HG03196 (cell line): ENCODE data around the gene TERT.
"Not testable (repeated sequence)": the region's sequence is repeated elsewhere in the genome, so short reads cannot be mapped to it uniquely, and the experiment has no call there.

ENCODE experiments used
- ATAC-seq: cut with Tn5 transposase; IDR thresholded peaks from one replicate; pipeline ENCODE4 v1.9.1; 2021; ENCODE audit not compliant: unreplicated experiment

The TERT gene

DNA sequence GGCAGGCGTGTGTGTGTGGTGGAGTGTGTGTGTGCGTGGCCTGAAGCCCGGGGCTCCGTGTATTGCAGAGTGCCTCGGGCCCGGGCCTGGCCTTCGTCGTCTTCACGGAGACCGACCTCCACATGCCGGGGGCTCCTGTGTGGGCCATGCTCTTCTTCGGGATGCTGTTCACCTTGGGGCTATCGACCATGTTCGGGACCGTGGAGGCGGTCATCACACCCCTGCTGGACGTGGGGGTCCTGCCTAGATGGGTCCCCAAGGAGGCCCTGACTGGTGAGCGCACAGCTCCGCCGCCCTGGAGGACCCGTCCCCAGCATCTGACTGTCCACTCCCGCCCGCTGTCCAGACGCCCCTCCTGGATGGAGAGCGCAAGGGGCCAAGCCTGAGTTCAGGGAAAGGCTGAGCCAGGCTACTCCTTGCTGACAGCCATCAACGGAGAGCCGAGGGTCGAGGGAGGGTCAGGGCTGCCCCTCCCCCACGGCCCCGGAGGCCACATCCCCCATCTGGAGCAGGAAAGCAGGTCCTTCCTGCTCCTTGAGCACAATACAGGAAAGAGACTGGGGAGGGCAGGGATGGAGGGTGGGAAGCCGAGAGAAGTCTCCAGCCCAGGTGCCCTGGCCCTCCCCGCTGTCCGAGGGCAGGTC lies 51.3 kb downstream of the TERT start:
- ATAC-seq: no peak

DNA sequence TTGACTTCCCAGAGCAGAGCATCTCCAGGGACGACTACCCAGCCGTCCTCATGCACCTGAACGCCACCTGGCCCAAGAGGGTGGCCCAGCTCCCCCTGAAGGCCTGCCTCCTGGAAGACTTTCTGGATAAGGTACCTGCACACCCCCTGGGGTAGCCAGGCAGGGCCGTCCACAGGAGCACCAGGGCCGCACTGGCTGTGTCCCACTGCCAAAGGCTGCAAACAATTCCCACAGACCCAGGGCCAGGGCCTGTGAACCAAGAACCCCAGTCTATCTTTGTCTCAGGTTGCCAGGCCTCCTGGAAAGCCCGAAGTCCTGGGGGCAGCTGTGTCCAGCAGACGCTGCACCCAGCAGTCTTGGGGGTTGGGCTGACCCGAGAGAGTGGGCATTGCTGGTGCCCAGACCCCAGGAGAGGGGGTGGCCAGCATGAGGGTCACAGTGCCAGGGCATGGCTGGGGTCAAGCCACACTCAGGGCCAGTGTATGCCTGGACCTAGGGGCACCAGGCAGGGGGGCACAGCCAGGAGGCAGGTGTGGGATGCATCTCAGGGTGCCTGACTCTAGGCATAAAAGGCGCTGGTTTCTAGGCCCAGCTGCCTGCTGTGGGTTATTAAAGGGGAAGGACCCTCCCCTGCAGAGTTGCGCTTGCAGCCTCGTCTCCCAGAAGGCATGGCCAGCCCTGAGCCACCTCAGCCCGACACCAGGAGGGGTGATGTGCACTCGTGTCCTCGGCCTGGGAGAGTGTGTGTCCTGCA lies 52.0 kb downstream of the TERT start:
- ATAC-seq: no peak

DNA sequence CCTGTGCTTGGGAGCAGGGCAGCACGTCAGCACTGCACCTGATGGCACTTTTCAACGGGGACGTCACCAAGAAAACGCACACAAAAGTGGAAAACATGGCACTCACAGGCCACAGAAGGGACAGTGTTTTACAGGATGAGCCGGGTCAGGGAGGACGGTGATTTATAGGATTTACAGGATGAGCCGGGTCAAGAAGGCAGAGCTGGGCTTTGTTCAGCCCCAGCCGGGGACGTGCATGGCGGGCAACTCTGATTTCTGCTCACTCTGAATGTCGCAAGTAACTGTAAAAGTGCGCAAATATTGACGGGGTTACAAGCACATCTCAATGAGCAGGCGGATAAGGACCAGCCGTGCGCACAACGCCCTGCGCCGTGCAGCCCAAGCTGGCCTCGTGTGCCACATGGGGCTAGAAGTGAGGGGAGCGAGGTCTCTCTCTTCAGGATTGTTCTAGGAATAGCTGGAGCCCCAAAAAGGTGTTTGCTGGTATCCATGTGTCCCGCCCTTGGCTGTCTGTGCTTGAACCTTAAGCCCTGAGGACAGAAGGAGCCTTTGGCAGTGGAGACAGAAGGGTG lies 53.3 kb downstream of the TERT start:
- no peak for ATAC-seq

DNA sequence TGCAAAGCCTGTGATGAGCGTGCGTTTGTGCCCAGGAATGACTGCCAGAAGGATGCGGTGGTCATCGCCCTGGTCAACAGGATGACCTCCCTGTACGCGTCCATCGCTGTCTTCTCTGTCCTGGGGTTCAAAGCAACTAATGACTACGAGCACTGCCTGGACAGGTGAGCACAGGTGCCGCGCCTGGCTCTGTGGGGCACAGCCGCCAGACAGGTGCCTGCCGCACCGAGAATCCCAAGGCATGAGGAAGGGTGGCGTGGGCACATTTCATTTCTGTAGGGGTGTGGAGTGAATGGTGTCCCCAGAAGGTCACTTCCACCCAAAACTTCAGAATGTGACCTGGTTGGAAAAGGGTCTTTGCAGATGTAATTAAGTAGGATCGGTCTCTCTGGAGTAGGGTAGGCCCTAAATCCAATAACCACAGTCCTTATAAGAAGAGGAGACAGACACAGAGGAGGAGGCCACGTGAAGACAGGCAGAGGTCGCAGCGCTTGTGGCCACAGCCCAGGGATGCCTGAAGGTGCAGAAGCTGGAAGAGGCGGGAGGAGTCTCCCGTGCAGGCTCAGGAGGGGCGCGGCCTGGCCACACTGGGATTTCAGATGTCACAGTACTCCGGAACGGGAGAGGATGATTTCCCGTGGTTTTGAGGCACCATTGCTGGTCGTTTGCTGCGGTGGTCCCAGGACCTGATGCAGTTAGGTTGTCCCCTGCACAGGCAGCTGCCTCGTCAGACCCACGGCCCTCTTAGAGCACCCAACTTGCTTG lies 54.2 kb downstream of the TERT start:
- no peak for ATAC-seq

DNA sequence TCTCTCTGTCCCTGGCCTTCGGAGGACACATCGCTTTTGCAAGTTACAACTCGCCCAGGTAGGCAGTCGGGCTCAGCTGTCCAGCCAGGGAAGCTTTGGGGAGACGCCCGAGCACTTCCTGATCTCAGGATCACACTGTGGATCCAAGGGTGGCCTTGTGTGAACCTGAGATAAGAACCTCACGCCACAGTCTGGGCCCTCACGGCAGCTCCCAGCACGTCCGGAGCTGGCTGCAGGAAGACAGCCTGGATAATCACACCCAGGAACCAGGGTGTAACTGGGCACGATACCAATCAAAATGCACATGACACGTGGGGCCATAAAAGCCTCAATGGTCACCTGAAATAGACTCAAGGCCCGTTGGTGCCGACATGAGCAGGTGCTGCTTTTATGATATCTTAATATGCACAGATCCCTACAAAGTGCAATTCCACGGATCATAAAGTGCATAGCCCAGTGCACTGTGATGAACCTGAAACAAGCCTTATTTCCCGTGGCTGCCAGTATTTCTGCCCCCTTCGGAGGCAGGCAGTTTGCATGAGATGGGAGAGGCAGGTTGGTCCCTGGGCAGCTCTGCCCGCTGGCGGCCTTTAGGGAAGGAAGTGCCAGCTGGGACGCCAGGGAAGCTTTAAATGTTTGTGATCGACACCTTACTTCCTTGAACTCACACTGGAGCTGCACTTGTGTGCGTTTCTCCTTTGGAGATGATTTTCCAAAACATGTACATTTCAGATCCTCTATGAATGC lies 55.2 kb downstream of the TERT start:
- no peak for ATAC-seq

DNA sequence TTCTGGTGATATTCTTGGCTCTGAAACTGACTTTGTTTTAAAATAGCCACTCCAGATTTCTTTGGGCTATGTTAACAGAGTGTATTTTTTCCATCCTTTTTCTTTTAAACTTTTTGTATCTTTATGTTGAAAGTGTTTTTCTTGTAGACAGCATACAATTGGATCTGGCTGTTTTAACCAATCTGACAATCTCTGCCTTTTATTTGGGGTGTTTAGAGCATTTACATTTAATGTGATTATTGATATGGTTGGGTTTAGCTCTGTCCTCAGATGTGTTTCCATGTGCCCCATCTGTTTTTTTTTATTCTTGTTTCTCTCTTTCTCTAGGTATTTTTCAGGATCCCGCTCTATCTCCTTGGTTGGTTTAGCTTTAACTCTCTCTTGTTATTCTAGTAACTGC lies 59.0 kb downstream of the TERT start:
- ATAC-seq: no peak

DNA sequence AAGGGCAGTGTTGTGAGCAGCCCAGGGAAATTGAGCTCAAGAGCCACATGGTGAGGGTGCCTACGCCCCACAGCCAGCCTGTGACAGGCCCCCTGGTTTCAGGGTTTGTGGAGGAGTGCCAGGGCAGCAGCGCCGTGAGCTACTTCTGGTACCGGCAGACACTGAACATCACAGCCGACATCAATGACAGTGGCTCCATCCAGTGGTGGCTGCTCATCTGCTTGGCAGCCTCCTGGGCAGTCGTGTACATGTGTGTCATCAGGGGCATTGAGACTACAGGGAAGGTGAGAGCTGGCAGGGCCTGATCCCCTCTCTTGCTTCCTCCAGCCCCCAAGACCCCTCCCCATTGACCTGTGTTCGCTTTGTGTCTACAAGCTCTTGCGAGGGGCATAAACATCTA lies 59.5 kb downstream of the TERT start:
- no peak for ATAC-seq

DNA sequence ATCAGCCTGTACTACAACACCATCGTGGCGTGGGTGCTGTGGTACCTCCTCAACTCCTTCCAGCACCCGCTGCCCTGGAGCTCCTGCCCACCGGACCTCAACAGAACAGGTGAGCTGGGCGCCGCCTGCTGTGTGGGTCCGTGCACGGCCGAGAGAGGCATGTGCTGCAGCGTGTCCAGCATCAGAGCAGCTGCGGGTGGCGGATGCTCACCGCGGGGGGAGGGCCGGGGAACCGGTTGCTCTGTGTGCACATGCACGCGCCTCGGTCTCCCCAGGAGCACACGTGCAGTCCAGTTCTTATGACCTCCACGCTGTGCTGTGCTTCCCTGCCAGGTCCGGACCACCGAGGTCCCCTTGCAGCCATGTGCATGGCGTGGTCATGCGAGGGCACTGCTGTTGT lies 62.1 kb downstream of the TERT start:
- ATAC-seq: no peak

DNA sequence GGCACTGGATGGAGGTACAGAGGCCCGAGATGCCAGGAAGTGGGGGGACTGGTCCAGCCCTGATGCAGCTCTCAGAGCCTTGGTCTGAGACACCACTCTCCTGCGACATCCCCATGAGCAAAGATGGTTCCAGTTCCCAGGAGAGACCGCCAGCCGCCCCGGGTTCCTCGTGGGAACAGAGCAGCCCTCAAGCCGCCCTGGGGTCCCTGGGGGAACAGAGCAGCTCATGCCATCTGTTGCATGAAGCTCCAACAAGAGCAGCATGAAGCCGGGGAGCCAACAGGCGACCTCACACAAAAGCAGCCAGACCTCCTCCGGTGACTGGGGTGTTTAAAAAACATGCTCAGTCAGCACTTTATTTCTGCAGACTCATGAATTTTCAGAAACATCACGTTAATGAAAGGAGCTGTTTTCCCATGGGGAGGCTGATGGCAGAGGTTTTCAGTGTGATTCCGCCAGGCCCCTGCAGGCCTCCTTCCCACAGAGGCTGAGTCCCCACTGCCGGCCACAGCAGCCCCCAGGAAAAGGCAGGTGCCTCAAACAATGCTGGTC lies 63.4 kb downstream of the TERT start:
- no peak for ATAC-seq

DNA sequence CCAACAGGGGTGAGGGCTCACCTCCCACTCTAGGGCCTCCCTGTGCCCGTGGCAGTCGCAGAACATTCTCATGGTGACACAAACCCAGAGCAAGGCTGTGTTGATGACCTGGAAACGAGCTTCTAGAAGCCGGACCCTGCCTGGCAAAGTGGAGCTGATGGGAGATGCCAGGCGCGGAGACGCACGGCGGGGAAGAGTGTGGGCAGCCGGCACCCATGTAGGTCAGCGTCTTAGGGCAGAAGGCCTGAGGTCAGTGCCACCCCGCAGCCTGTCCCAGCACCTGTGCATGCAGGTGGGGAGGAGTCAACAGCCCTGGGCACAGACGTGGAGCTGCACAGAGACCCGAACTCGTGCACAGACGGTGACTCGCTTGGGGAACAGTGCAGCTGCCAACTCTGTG lies 64.3 kb downstream of the TERT start:
- ATAC-seq: no peak

DNA sequence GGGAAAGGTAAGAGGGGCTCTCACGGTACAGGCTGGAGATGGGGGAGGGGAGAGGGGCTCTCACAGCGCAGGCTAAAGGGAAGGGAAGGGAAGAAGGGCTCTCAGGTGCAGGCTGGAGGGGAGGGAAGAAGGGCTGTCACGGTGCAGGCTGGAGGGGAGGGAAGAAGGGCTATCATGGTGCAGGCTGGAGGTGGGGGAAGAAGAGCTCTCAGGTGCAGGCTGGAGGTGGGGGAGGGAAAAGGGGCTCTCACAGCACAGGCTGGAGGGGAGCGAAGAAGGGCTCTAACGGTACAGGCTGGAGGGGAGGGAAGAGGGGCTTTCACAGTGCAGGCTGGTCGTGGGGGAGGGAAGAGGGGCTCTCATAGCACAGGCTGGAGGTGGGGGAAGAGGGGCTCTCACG lies 65.0 kb downstream of the TERT start:
- ATAC-seq: no peak

DNA sequence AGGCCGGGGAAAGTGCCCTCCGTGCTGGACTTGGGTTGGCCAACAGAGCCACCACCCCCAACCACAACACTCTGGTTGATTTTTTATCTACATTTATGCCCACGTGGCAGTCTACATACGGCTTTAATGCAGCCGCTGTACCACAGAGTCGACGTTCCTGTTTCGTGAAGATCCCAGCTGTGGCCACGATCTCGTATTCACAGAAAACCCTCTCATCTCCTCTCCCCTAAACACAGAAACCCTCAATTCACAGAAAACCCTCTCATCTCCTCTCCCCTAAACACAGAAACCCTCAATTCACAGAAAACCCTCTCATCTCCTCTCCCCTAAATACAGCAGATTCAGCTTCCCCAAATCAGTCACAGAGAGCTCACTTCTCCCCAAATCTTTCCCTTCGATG lies 65.8 kb downstream of the TERT start:
- ATAC-seq: not testable (repeated sequence)

DNA sequence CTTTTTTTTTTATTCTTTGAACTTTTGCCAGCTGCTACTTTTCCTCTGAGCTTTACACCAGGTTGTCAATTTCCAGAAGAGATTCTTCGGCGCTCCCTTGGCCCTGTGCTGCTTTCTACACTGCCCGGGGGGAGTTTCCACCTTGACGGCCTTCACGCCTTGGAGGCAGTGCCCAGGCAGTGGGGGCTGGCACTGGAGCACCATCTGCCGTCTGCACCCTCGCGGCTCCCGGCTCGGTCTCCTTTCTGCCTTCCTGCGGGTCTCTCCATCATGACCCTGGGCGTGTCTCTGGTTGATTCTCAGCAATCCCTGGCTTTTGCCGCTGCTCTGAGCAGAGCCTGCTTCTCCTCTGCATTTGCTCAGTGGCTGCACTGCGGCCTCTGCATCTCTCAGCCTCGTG lies 66.7 kb downstream of the TERT start:
- ATAC-seq: no peak

DNA sequence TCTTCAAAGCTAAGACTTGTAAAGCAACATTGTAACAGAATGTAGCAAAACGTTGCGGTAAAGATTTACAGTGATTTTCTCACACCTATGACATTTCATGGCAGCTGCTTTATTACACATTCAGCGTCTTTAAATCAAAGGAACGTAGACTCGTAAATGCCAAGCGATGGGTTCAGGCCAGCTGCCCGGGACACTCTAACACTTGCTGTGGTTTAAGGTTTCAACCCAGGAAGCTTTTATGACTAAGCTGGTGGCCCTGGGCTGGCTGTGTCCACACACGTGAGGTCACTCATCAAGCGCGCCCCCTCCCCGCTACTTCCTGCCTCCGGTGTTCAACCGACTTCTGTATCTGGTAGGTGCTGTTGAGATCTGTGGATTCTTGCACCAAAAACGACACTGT lies 67.2 kb downstream of the TERT start:
- no peak for ATAC-seq

DNA sequence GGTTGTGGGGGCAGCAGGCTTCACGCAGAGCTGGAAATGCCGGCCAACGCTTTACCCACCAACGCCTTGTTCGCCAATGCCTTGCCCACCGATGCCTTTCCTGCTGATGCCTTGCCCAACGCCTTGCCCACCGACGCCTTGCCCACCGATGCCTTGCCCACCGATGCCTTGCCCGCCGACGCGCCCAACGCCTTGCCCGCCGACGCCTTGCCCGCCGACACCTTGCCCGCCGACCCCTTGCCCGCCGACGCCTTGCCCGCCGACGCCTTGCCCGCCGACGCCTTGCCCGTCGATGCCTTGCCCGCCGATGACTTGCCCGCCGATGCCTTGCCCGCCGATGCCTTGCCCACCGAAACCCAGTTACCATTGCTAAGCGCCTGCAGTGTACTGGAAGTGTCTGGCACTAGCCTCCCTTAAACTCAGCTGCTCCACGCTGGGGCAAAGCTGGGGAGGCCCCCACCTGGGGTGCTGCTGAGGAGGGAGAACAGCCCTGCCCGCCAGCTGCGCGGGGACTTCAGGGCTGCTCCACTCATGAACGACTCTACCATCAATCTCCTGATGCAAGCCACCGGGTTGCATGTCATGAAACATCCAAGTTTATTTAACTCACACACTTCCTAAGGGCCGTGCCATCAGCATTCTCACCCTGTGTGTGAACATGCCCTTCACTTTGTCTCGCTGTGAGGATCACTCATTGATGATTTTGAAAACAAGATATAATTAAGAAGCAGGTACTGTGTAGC lies 67.9 kb downstream of the TERT start:
- no peak for ATAC-seq

DNA sequence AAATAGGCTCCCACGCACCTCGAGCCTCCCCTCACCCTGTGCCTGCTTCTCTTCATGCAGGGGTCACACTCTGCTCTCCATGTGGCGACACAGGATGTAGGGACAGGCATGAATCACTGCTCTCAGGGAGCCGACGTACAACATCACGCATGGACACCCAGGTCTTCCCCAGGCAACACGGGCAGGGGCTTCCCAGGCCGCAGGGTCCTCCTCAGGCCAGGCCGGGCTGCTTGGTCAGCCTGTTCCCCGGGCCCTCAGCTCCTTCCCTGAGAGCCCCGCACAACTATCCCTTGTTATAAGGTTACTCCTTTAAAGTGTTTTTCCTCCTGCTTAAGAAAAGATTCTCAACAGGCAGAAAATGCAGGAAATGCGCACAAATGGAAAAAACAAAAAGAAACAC lies 68.6 kb downstream of the TERT start:
- ATAC-seq: no peak

DNA sequence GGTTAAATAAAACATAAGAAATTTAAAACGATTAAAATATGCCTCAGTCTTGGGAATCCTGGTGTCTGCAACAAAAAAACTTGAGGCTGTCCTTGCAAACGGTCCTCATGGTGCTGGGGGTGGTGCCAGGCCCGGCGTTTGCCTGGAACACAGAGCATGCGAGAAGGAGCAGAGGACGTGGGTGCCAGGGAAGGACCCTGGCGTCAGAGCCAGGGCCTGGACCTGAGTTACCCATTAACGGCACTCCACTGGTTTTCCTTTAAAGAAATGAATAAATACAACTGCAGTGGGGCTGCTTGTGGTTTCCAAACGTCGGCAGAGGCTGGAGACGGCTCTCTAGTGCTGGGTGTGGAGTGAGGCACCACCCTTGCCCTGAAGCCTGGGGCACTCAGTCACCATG lies 69.8 kb downstream of the TERT start, which contains the start of gene SLC6A18:
Gene SLC6A18, plus strand, starts transcription at position 301 of the 400 bp plus-strand sequence. Its CDS starts 97 bp downstream, at position 398.
- ATAC-seq: no peak

DNA sequence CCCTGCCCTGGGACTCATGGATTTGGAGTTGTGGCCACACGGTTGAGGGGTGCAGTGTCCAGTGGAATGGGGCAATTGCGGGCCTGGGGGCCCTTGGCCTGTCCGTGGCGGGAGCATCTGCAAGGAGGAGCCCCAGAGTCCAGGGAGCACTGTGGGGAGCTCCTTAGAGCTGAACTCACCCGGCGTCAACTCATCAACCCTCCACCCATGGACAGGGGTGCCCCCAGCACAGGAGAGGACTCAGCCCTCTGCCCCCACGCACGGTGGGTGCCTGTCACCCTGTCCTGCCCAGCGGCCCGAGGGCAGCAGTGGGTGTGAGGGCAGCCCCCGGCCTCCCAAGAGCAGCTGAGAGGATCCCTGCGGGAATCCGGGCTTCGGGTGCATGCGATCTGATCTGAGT lies 70.2 kb downstream of the TERT start:
- no peak for ATAC-seq

DNA sequence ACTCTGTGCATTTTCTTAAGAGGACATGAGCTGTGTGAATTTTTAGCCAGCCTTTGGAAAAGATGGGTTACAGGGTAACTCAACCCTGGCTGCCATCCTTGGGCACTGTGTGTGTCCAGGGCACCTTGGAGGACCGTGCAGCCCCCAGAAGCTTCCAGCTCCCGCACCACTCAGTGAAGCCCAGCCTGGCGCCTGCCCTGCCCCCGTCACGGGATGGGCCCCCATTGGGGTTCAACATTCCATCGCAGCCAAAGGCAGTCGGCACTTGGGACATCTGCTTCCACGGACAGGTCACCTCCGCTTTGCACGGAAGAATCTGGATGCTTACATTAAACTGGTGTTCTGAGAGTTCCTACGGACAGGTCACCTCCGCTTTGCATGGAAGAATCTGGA lies 71.6 kb downstream of the TERT start:
- no peak for ATAC-seq
